Suprapubic skin (tissue), 4 donors: Measurements from ENCODE around the gene ABCC3. TPM values are rescaled to one million over a fixed set of nuclear protein-coding genes. Genes with fewer than 3 reads are reported as not detected.

Experiments
- DNase-seq, 2 donors: peaks; one replicate each; pipeline ENCODE4 v3.0.0-alpha.2; 2019; ENCODE audit warnings: low spot score in 2 of 2
- H3K27ac ChIP-seq: fragments of 200-600 bp; sonication (generic); one replicate; pipeline ENCODE4 v1.5.1; 2019
- H3K27me3 ChIP-seq: fragments of 200-600 bp; sonication (generic); one replicate; pipeline ENCODE4 v1.5.1; 2019
- H3K36me3 ChIP-seq: fragments of 200-600 bp; sonication (generic); one replicate; pipeline ENCODE4 v1.5.1; 2019
- H3K4me1 ChIP-seq: fragments of 200-600 bp; sonication (generic); one replicate; pipeline ENCODE4 v1.5.1; 2019
- H3K4me3 ChIP-seq: fragments of 200-600 bp; sonication (generic); one replicate; pipeline ENCODE4 v1.5.1; 2019; ENCODE audit warnings: mild to moderate bottlenecking
- H3K9me3 ChIP-seq: fragments of 200-600 bp; sonication (generic); one replicate; pipeline ENCODE4 v1.5.1; 2019
- EP300 ChIP-seq: sonication (generic); formaldehyde crosslinking; IDR thresholded peaks from one replicate; pipeline ENCODE4 v1.6.1; 2017; ENCODE audit warnings: antibody characterized with exemption
- POLR2A ChIP-seq, 2 donors: fragments of 450-650 bp; IDR thresholded peaks; one replicate each; pipeline ENCODE4 v1.6.1; 2017; ENCODE audit warnings: antibody characterized with exemption in 2 of 2, mild to moderate bottlenecking in 2 of 2, moderate library complexity in 2 of 2
- POLR2AphosphoS5 ChIP-seq, 3 donors: sonication (generic); formaldehyde crosslinking; IDR thresholded peaks; one replicate each; pipeline ENCODE4 v1.6.1; 2017; ENCODE audit warnings: antibody characterized with exemption in 3 of 3
- WGBS: methylation state at CpG from one replicate; pipeline ENCODE4 v1.1.5; 2018; 5-methylcytosine and 5-hydroxymethylcytosine counted together
- total RNA-seq, 4 donors: library from RNA; depleted of rRNA; stranded (reverse); fragments of >200 nt; gene quantifications; one replicate each; pipeline ENCODE4 v1.1.0, GENCODE V29; 2016
- TF ChIP-seq, protein P1 (sequence below), 2 donors: fragments of 200-600 bp in 1 of 2; fragments of 450-650 bp in 1 of 2; sonication (generic) in 1 of 2; IDR thresholded peaks; one replicate each; pipeline ENCODE4 v1.5.1; 2016 to 2019; ENCODE audit warnings: antibody characterized with exemption in 2 of 2, mild to moderate bottlenecking in 1 of 2, moderate library complexity in 1 of 2

ABCC3 gene
- total RNA-seq, 4 donors from 2014 or later, result 31.7 to 113 (median 36.2) TPM

DNA sequence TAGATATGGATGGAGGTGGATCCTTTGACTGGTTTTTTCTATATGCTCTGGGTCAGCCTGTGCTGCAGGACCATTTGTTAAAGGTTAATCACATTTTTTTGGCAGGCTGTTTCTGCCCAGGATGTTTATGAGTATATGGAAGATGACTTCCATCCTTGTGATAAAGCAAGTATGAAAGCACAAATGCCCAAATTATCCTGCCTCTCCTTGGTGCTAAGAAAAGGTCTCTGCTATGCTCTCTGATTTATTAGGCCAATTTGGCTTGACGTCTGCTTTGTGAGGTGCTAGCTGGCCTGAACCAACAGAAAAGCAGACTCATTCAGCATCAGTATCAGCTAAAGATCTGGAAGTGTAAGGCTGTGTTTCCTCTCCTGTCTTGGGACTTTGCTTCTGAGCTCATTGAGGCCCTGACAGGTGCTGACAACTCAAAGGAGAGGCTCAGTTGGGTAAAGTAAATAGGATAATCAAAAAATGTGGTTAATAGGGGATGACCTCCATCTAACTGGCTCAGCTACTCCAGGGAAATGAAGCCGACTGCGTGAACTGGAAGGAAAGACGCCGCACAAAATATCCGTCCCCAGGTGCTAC lies 57.9 kb downstream of the ABCC3 start:
- WGBS, result 91% methylated on average over 6 of the region's 6 CpGs
- H3K4me1 ChIP-seq, result peaks cover 9% of the 10 kb centered on the region
- H3K27me3 ChIP-seq, result no peaks in the 10 kb centered on the region

DNA sequence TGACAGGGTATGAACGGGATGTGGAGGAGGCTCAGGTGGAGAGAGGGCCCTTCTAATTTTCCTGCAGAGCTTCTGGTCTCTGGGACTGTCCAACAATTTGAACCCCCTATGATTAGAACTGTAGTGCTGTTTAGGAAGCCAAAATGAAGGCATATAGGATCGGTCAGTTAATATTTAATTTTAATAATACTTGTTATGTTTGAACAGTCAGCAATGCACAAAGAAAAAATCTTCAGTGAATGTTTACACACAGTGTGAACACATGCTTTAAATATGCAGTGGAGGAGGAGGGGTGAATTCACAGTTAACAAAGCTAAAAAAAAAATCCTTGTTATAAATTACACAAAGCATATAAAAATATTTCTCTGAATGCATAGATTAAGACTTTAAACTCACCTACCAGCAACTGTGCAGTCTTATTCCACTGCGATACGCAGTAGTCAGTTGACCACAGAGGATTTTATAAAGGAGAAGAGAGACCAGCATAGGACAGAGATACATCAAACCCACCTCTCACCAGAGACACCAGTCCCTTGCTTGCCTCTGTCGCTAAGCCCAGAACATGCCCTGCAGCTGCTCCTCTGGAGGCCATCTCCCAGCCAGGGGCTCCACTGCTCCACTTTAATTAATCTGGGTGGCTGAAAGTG lies 58.5 kb downstream of the ABCC3 start:
- H3K9me3 ChIP-seq, result no peaks in the 10 kb centered on the region
- no peaks in the 10 kb centered on the region for H3K27me3 ChIP-seq
- H3K4me1 ChIP-seq, result peaks cover 9% of the 10 kb centered on the region
- 80% methylated on average over 5 of the region's 5 CpGs for WGBS
- H3K4me3 ChIP-seq, result no peak overlapping the region
- TF ChIP-seq, protein P1, sequence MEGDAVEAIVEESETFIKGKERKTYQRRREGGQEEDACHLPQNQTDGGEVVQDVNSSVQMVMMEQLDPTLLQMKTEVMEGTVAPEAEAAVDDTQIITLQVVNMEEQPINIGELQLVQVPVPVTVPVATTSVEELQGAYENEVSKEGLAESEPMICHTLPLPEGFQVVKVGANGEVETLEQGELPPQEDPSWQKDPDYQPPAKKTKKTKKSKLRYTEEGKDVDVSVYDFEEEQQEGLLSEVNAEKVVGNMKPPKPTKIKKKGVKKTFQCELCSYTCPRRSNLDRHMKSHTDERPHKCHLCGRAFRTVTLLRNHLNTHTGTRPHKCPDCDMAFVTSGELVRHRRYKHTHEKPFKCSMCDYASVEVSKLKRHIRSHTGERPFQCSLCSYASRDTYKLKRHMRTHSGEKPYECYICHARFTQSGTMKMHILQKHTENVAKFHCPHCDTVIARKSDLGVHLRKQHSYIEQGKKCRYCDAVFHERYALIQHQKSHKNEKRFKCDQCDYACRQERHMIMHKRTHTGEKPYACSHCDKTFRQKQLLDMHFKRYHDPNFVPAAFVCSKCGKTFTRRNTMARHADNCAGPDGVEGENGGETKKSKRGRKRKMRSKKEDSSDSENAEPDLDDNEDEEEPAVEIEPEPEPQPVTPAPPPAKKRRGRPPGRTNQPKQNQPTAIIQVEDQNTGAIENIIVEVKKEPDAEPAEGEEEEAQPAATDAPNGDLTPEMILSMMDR (IDR thresholded peaks at IDR 0.05), result no peak
- no peak for TF ChIP-seq POLR2A (IDR thresholded peaks at IDR 0.05)
- no peak for TF ChIP-seq POLR2AphosphoS5 (IDR thresholded peaks at IDR 0.05)
- TF ChIP-seq EP300, result no peak
- H3K36me3 ChIP-seq, result peaks cover 55% of the 10 kb centered on the region
- no peak overlapping the region for H3K27ac ChIP-seq
- DNase-seq, result peak in 1 of 2 donors; percentile 33

More for the DNA sequence above, 57.9 kb downstream of the ABCC3 start:
- Histone ChIP-seq H3K36me3 (peaks cover 49% of the 10 kb centered on the region), H3K4me3 (no peak overlapping the region), H3K27ac (no peak overlapping the region), H3K9me3 (no peaks in the 10 kb centered on the region)
- TF ChIP-seq POLR2AphosphoS5 (IDR thresholded peaks at IDR 0.05) (no peak), POLR2A (IDR thresholded peaks at IDR 0.05) (no peak), EP300 (no peak)
- TF ChIP-seq, protein P1 (IDR thresholded peaks at IDR 0.05), result no peak
- DNase-seq, result peak in 1 of 2 donors; percentile 14

- WGBS, result 87% methylated on average over 3 of the region's 3 CpGs
- Histone ChIP-seq H3K27me3 (no peaks in the 10 kb centered on the region), H3K9me3 (no peaks in the 10 kb centered on the region), H3K4me1 (peaks cover 4% of the 10 kb centered on the region), H3K27ac (no peak overlapping the region), H3K36me3 (peaks cover 75% of the 10 kb centered on the region), H3K4me3 (no peak overlapping the region)
- no peak for DNase-seq
- no peak for TF ChIP-seq POLR2A (IDR thresholded peaks at IDR 0.05)
- no peak for TF ChIP-seq POLR2AphosphoS5 (IDR thresholded peaks at IDR 0.05)
- TF ChIP-seq, protein P1 (IDR thresholded peaks at IDR 0.05), result no peak
- no peak for TF ChIP-seq EP300
Measured at GRCh38 chr17:50696365-50696879, 61.7 kb downstream of the ABCC3 start.

- H3K4me1 ChIP-seq, result peaks cover 4% of the 10 kb centered on the region
- H3K9me3 ChIP-seq, result no peaks in the 10 kb centered on the region
- WGBS, result 69% methylated on average over 3 of the region's 3 CpGs
- peaks cover 75% of the 10 kb centered on the region for H3K36me3 ChIP-seq
- H3K4me3 ChIP-seq, result no peak overlapping the region
- DNase-seq, result no peak
- no peak overlapping the region for H3K27ac ChIP-seq
- no peaks in the 10 kb centered on the region for H3K27me3 ChIP-seq
- TF ChIP-seq EP300 (no peak), POLR2A (IDR thresholded peaks at IDR 0.05) (no peak), POLR2AphosphoS5 (IDR thresholded peaks at IDR 0.05) (no peak)
- TF ChIP-seq, protein P1 (IDR thresholded peaks at IDR 0.05), result no peak
Measured at GRCh38 chr17:50697062-50697461, 62.4 kb downstream of the ABCC3 start.

DNA sequence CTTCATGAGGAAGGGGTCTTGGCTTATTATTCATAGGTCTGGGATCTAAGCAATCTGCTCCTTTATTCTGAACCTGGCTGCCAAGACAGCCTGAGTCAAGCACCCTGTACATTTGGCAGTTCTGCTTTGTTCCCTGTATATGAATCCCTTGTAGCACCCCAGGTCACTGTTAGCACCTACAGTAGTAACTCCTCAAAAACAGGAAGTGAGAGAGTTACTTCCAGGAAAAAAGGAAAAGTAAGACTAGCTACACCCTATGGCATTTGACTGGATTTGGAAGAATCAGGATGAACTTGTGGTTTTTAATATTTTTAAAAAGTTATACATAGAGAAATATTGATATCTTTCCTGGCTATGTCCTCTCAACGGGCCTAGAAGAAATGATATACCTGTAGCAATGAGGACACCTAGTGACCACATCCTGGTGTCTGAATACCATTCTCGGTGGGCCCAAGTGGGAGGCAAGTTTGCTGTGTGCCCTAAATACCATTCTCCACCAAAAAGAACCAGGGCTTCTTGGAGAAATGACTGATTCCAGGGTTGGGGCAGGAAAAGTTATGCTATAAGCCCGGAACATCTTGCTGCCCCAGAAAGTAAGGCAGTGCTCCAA lies 63.1 kb downstream of the ABCC3 start:
- 53% methylated on average over 3 of the region's 3 CpGs for WGBS
- Histone ChIP-seq H3K27ac (no peak overlapping the region), H3K27me3 (no peaks in the 10 kb centered on the region), H3K4me3 (no peak overlapping the region), H3K36me3 (peaks cover 72% of the 10 kb centered on the region), H3K9me3 (no peaks in the 10 kb centered on the region), H3K4me1 (peaks cover 4% of the 10 kb centered on the region)
- TF ChIP-seq EP300 (no peak), POLR2A (IDR thresholded peaks at IDR 0.05) (no peak), POLR2AphosphoS5 (IDR thresholded peaks at IDR 0.05) (no peak)
- TF ChIP-seq, protein P1 (IDR thresholded peaks at IDR 0.05), result no peak
- DNase-seq, result no peak
